A549 treated with AZD9567 at 1 μM for 4 hours (cell line): ENCODE measurements around the gene KMT2E. TPM values are rescaled to one million over a fixed set of nuclear protein-coding genes. Genes with fewer than 3 reads are reported as not detected.

Experiments used
- total RNA-seq: library from RNA; stranded (reverse); fragments of 200-300 nt; extraction: Qiagen RNA extraction; gene quantifications from 5 replicates; pipeline ENCODE4 v1.2.3, GENCODE V29; 2022; ENCODE audit not compliant: insufficient read depth

KMT2E gene
- total RNA-seq, result 12.6 to 18.7 TPM (median 17.4 TPM) in 5 replicates

GRCh38 chr7:105013816-105014692 lies at the start of gene KMT2E:
Gene KMT2E, plus strand, starts transcription at chr7:105014205. Its CDS starts 26,748 bp downstream, at chr7:105040953.

